K562 (cell line): ENCODE measurements around the gene LMX1B. TPM values are rescaled to one million over a fixed set of nuclear protein-coding genes. Genes with fewer than 3 reads are reported as not detected.

Experiments
- ARID1B ChIP-seq: fragments of 450-650 bp; IDR thresholded peaks from 2 replicates; pipeline ENCODE4 v1.6.1; 2016; ENCODE audit warnings: antibody characterized with exemption, mild to moderate bottlenecking, inconsistent platforms
- C11orf30 ChIP-seq: fragments of 450-650 bp; IDR thresholded peaks from 2 replicates; pipeline ENCODE4 v1.6.1; 2016; ENCODE audit warnings: low read depth, mild to moderate bottlenecking
- E2F6 ChIP-seq, 2 experiments: IDR thresholded peaks; 2 replicates each; pipeline ENCODE4 v1.6.1; 2011; ENCODE audit warnings: borderline replicate concordance in 1 of 2, control low read depth in 1 of 2, low read depth in 1 of 2, low read length in 1 of 2, mild to moderate bottlenecking in 1 of 2, mixed read lengths in 1 of 2, moderate library complexity in 1 of 2; ENCODE audit not compliant: insufficient read depth in 1 of 2, insufficient read length in 1 of 2, poor library complexity in 1 of 2, severe bottlenecking in 1 of 2; ENCODE audit errors: extremely low read depth in 1 of 2
- FOXJ2 ChIP-seq: fragments of 200-800 bp; sonication (Bioruptor generic); IDR thresholded peaks from 2 replicates; pipeline ENCODE4 v1.6.1; 2016; ENCODE audit warnings: missing genetic modification characterization, missing compliant biosample characterization
- FOXM1 ChIP-seq, 2 experiments: fragments of 450-650 bp in 1 of 2; sonication (generic) in 1 of 2; formaldehyde crosslinking in 1 of 2; IDR thresholded peaks; 2 replicates each; pipeline versions ENCODE4 v1.6.1 to v1.9.0; 2017 to 2022; ENCODE audit warnings: low read depth in 2 of 2, mild to moderate bottlenecking in 2 of 2, missing genetic modification reagents in 1 of 2, moderate library complexity in 1 of 2
- GMEB1 ChIP-seq: fragments of 250-450 bp; sonication (Bioruptor Pico); IDR thresholded peaks from 2 replicates; pipeline ENCODE4 v1.4.0; 2020; ENCODE audit warnings: mild to moderate bottlenecking
- HDAC8 ChIP-seq: fragments of 450-650 bp; IDR thresholded peaks from 2 replicates; pipeline ENCODE4 v1.6.1; 2016; ENCODE audit warnings: mild to moderate bottlenecking, missing genetic modification characterization, moderate library complexity, missing compliant biosample characterization
- HES1 ChIP-seq: fragments of 450-650 bp; IDR thresholded peaks from 2 replicates; pipeline ENCODE4 v1.6.1; 2016; ENCODE audit warnings: low read depth, mild to moderate bottlenecking, moderate library complexity
- LEF1 ChIP-seq: fragments of 450-650 bp; IDR thresholded peaks from 2 replicates; pipeline ENCODE4 v1.6.1; 2016; ENCODE audit warnings: mild to moderate bottlenecking
- MAFG ChIP-seq: fragments of 450-650 bp; conservative IDR thresholded peaks from 2 replicates; pipeline ENCODE4 v1.6.1; 2016; ENCODE audit warnings: missing genetic modification characterization, missing compliant biosample characterization
- MITF ChIP-seq: IDR thresholded peaks from 2 replicates; pipeline ENCODE4 v1.6.1; 2014; ENCODE audit warnings: antibody characterized with exemption
- NCOA6 ChIP-seq: fragments of 450-650 bp; IDR thresholded peaks from 2 replicates; pipeline ENCODE4 v1.6.1; 2017; ENCODE audit warnings: mild to moderate bottlenecking
- NONO ChIP-seq, 2 experiments: fragments of 200-400 bp in 1 of 2; fragments of 450-650 bp in 1 of 2; formaldehyde crosslinking in 1 of 2; IDR thresholded peaks; 2 replicates each; pipeline ENCODE4 v1.6.1; 2017; ENCODE audit warnings: low read depth in 2 of 2, mild to moderate bottlenecking in 2 of 2, moderate library complexity in 2 of 2, low read length in 1 of 2
- PCBP1 ChIP-seq: fragments of 200-400 bp; formaldehyde crosslinking; IDR thresholded peaks from 2 replicates; pipeline ENCODE4 v1.6.1; 2018; ENCODE audit warnings: mild to moderate bottlenecking, low read depth, low read length; ENCODE audit not compliant: poor library complexity, severe bottlenecking
- RAD51 ChIP-seq: fragments of 450-650 bp; IDR thresholded peaks from 2 replicates; pipeline ENCODE4 v1.7.1; 2016; ENCODE audit warnings: low read depth, mild to moderate bottlenecking, borderline replicate concordance
- RCOR1 ChIP-seq, 2 experiments: IDR thresholded peaks; 2 replicates each; pipeline ENCODE4 v1.6.1; 2012; ENCODE audit warnings: low read depth in 2 of 2, low read length in 2 of 2, borderline replicate concordance in 1 of 2, improper control_type of control experiment in 1 of 2
- SETDB1 ChIP-seq: IDR thresholded peaks from one replicate; pipeline ENCODE4 v1.6.1; 2012; ENCODE audit warnings: low read length, control low read depth, inconsistent platforms
- SNRNP70 ChIP-seq: fragments of 200-400 bp; formaldehyde crosslinking; optimal IDR thresholded peaks from 2 replicates; pipeline ENCODE3; 2017; ENCODE audit warnings: low read depth, low read length
- TGIF2 ChIP-seq: sonication (generic); formaldehyde crosslinking; IDR thresholded peaks from 2 replicates; pipeline ENCODE4 v1.8.1; 2022; ENCODE audit warnings: mild to moderate bottlenecking, missing genetic modification reagents, moderate library complexity
- YY1 ChIP-seq, 3 experiments: IDR thresholded peaks; 2 replicates each; pipeline ENCODE4 v1.6.1; 2011; ENCODE audit warnings: low read length in 2 of 3, mild to moderate bottlenecking in 2 of 3, moderate library complexity in 2 of 3, borderline replicate concordance in 1 of 3, control low read depth in 1 of 3, low read depth in 1 of 3; ENCODE audit not compliant: insufficient read depth in 3 of 3, insufficient replicate concordance in 2 of 3, control insufficient read depth in 1 of 3, insufficient read length in 1 of 3; ENCODE audit errors: extremely low read depth in 1 of 3
- ZEB2 ChIP-seq: fragments of 450-650 bp; IDR thresholded peaks from 2 replicates; pipeline ENCODE4 v1.6.1; 2016
- ZKSCAN3 ChIP-seq: fragments of 250-450 bp; sonication (Bioruptor Pico); IDR thresholded peaks from 2 replicates; pipeline ENCODE4 v1.4.0; 2020
- polyA plus RNA-seq, 8 experiments: library from polyadenylated mRNA; depleted of rRNA in 4 of 8; stranded (reverse) in 5 of 8; unstranded in 3 of 8; fragments of >200 nt; fragmentation: Nextera tagmentation in 2 of 8; fragmentation: Illumina TruSeq in 1 of 8; extraction: Ambion mirVana in 2 of 8; extraction: Trizol in 1 of 8; gene quantifications; 2 replicates each; pipeline versions ENCODE4 v1.2.1 to v1.2.3, GENCODE V29; 2011 to 2014; ENCODE audit warnings: inconsistent platforms in 1 of 8, missing spikeins in 1 of 8
- total RNA-seq, 7 experiments: library from RNA; depleted of rRNA in 6 of 7; stranded (reverse); fragments of >200 nt in 6 of 7; fragmentation: Illumina TruSeq in 2 of 7; extraction: Trizol in 2 of 7; gene quantifications; 2 replicates each; pipeline versions ENCODE4 v1.2.1 to v1.2.3, GENCODE V29; 2011 to 2021; ENCODE audit warnings: low replicate concordance in 1 of 7

LMX1B gene
- total and polyA plus RNA-seq, 9 of the 15 experiments (the other 6 are each of a cell fraction or from before 2014, with no cell fraction given), result not detected

- 0 out of 4 replicates have a peak, but pooled peaks of 1 of the 2 experiments have one; percentile 30 for TF ChIP-seq RCOR1 (IDR thresholded peaks at IDR 0.05; ENCODE audit: borderline replicate concordance in 1 of 2, low read depth in 2 of 2, low read length in 2 of 2)
- TF ChIP-seq NONO (IDR thresholded peaks at IDR 0.05; ENCODE audit: low read depth in 2 of 2, low read length in 1 of 2), result no peak
- no peak for TF ChIP-seq MAFG (tag)
- TF ChIP-seq GMEB1 (CRISPR knock-in tag), result no peak
- TF ChIP-seq PCBP1, result no peak
- no peak for TF ChIP-seq LEF1
- peak; percentile 73; the same call in 1 of the 2 replicates for TF ChIP-seq NCOA6
- TF ChIP-seq FOXJ2, result no peak
- no peak for TF ChIP-seq ZKSCAN3 (CRISPR knock-in tag)
- TF ChIP-seq E2F6 (IDR thresholded peaks at IDR 0.05; ENCODE audit: borderline replicate concordance in 1 of 2, extremely low read depth in 1 of 2, insufficient read depth in 1 of 2, insufficient read length in 1 of 2, low read depth in 1 of 2, low read length in 1 of 2, poor library complexity in 1 of 2, severe bottlenecking in 1 of 2), result peak in 1 of 2 experiments; percentile 48
- TF ChIP-seq HDAC8, result no peak
- TF ChIP-seq FOXM1 (IDR thresholded peaks at IDR 0.05; ENCODE audit: low read depth), result no peak
- no peak for TF ChIP-seq FOXM1 (CRISPR knock-in tag; IDR thresholded peaks at IDR 0.05; ENCODE audit: low read depth)
- no peak for TF ChIP-seq ZEB2
- no peak for TF ChIP-seq MITF
- TF ChIP-seq ARID1B, result peak; percentile 43
- TF ChIP-seq HES1, result no peak
- no peak for TF ChIP-seq C11orf30
- TF ChIP-seq RAD51, result no peak
- no peak for TF ChIP-seq YY1 (IDR thresholded peaks at IDR 0.05; ENCODE audit: borderline replicate concordance in 1 of 3, control insufficient read depth in 1 of 3, extremely low read depth in 1 of 3, insufficient read depth in 3 of 3, insufficient read length in 1 of 3, insufficient replicate concordance in 2 of 3, low read depth in 1 of 3, low read length in 2 of 3)
- TF ChIP-seq TGIF2, result no peak
- TF ChIP-seq SETDB1, result no peak
- no peak for TF ChIP-seq SNRNP70
Observed at GRCh38 chr9:126722922-126723806, 109.4 kb downstream of the LMX1B start (continued).
